Measurements from ENCODE around the gene IL1A. TPM values are rescaled to one million over a fixed set of nuclear protein-coding genes. Genes with fewer than 3 reads are reported as not detected.
"Not testable (repeated sequence)": the region's sequence is repeated elsewhere in the genome, so short reads cannot be mapped to it uniquely, and the experiment has no call there.

IL1A gene
- 10 to 100 TPM; 21.4 to 36.5 TPM for total RNA-seq
- polyA plus RNA-seq (ENCODE audit: insufficient read depth, low read depth, low replicate concordance), result 15.8 TPM
- long read RNA-seq, donor 1, result 0 reads
- long read RNA-seq, donor 2, result 0 reads

- peak; percentile 75 for DNase-seq
- TF ChIP-seq CTCF (IDR thresholded peaks at IDR 0.05) (no peak), POLR2A (IDR thresholded peaks at IDR 0.05) (no peak)
- Histone ChIP-seq H3K4me3 (peak within 1 kb of the TSS; percentile 4 to 50), H3K9me3 (no peaks in the 10 kb centered on the region), H3K27me3 (no peaks in the 10 kb centered on the region), H3K36me3 (ENCODE audit: low read depth, missing control alignments) (no peaks in the 10 kb centered on the region), H3K4me1 (no peaks in the 10 kb centered on the region), H3K27ac (peak within 1 kb of the TSS; percentile 36 to 63)
- WGBS, 2 donors, result 33 to 38% methylated on average over 13 of the region's 13 CpGs
- intact Hi-C loops (cut with DNase I; ENCODE audit: low total_unique reads), result no loop called here
These were observed at the start of gene IL1A for GRCh38 chr2:112784199-112785189. Gene IL1A (minus strand): TSS chr2:112784493. CDS start chr2:112783770, 723 bp downstream.

GRCh38 chr2:112833976-112834375 lies 49.7 kb upstream of the IL1A start:
- no peak for TF ChIP-seq CTCF (IDR thresholded peaks at IDR 0.05)
- no peak for TF ChIP-seq POLR2A (IDR thresholded peaks at IDR 0.05)
- Histone ChIP-seq H3K27ac (no peak overlapping the region), H3K36me3 (ENCODE audit: low read depth, missing control alignments) (no peaks in the 10 kb centered on the region), H3K4me3 (no peak overlapping the region), H3K9me3 (no peaks in the 10 kb centered on the region), H3K27me3 (no peaks in the 10 kb centered on the region), H3K4me1 (peaks cover under 1% of the 10 kb centered on the region)
- intact Hi-C loops (cut with DNase I; ENCODE audit: low total_unique reads), result no loop called here
- no peak for DNase-seq

- intact Hi-C loops (cut with DNase I; ENCODE audit: low total_unique reads); H3K36me3 ChIP-seq (ENCODE audit: low read depth, missing control alignments); H3K27ac ChIP-seq; H3K4me1 ChIP-seq; H3K4me3 ChIP-seq; DNase-seq; H3K27me3 ChIP-seq; H3K9me3 ChIP-seq: not testable (repeated sequence)
- 68 to 97% methylated on average over 5 of the region's 5 CpGs for WGBS, 2 donors
These were observed 49.3 kb upstream of the IL1A start for GRCh38 chr2:112833639-112833931.

GRCh38 chr2:112832841-112833638 lies 48.7 kb upstream of the IL1A start:
- Histone ChIP-seq H3K27ac (no peak overlapping the region), H3K27me3 (no peaks in the 10 kb centered on the region), H3K4me1 (peaks cover 5% of the 10 kb centered on the region), H3K9me3 (no peaks in the 10 kb centered on the region), H3K4me3 (no peak overlapping the region), H3K36me3 (ENCODE audit: low read depth, missing control alignments) (no peaks in the 10 kb centered on the region)
- WGBS, 2 donors, result 90 to 93% methylated on average over 14 of the region's 14 CpGs
- DNase-seq, result no peak
- TF ChIP-seq CTCF (IDR thresholded peaks at IDR 0.05), result no peak
- no peak for TF ChIP-seq POLR2A (IDR thresholded peaks at IDR 0.05)
- intact Hi-C loops (cut with DNase I; ENCODE audit: low total_unique reads), result no loop called here

All from testis (tissue), 5 donors.